Measurements from ENCODE around the gene AURKB. TPM values are rescaled to one million over a fixed set of nuclear protein-coding genes. Genes with fewer than 3 reads are reported as not detected.

Gene AURKB
- total RNA-seq, 6 donors from 2014 or later: 1.8 to 8.1 (median 5.3) TPM; not detected in 1

- peak overlapping the region; percentile 55 to 87 (median 86) for H3K27ac ChIP-seq
- DNase-seq (peak in 1 of 2 donors; percentile 87), ATAC-seq (ENCODE audit: low FRiP score in 2 of 2) (peak; percentile 57 to 63)
- H3K27me3 ChIP-seq: no peaks in the 10 kb centered on the region
- 19 to 21% methylated on average over 12 of the region's 12 CpGs for WGBS, 2 donors
- H3K36me3 ChIP-seq: no peaks in the 10 kb centered on the region
- peak in 2 of 4 donors; percentile 57 to 85 for TF ChIP-seq POLR2A (IDR thresholded peaks at IDR 0.05)
- TF ChIP-seq EP300 (IDR thresholded peaks at IDR 0.05): no peak
- TF ChIP-seq POLR2AphosphoS5 (IDR thresholded peaks at IDR 0.05): peak; percentile 73 to 74
- TF ChIP-seq, protein P1, sequence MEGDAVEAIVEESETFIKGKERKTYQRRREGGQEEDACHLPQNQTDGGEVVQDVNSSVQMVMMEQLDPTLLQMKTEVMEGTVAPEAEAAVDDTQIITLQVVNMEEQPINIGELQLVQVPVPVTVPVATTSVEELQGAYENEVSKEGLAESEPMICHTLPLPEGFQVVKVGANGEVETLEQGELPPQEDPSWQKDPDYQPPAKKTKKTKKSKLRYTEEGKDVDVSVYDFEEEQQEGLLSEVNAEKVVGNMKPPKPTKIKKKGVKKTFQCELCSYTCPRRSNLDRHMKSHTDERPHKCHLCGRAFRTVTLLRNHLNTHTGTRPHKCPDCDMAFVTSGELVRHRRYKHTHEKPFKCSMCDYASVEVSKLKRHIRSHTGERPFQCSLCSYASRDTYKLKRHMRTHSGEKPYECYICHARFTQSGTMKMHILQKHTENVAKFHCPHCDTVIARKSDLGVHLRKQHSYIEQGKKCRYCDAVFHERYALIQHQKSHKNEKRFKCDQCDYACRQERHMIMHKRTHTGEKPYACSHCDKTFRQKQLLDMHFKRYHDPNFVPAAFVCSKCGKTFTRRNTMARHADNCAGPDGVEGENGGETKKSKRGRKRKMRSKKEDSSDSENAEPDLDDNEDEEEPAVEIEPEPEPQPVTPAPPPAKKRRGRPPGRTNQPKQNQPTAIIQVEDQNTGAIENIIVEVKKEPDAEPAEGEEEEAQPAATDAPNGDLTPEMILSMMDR (IDR thresholded peaks at IDR 0.05): no peak
- H3K9me3 ChIP-seq: no peaks in the 10 kb centered on the region
- H3K4me3 ChIP-seq: peak overlapping the region; percentile 13 to 46 (median 27)
- peaks cover 35 to 47% (median 41%) of the 10 kb centered on the region in 4 donors for H3K4me1 ChIP-seq
Measured at GRCh38 chr17:8192070-8192815, 18.1 kb downstream of the AURKB start.

DNA sequence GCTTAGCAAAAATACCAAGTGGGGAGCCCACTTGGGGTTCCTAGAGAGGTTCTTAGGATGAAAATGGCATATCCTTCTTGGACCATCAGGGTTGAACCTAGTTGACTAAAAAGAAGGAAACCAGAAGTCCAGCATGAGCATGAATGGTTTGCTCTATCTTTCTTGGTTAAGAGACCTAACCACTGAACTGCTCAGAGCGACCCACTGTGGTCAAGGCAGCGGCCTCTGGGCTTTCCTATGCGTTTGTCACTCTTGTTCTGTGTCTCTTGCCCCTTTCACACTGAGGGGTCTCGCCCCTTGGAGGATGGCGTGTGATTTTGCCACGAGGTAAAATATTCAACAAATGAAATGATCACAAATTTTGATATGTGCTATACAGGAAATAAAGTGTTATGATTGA is 19.9 kb downstream of the AURKB start:
- ATAC-seq (ENCODE audit: low FRiP score in 2 of 2) (no peak), DNase-seq (no peak)
- no peaks in the 10 kb centered on the region for H3K9me3 ChIP-seq
- H3K4me3 ChIP-seq: peak overlapping the region in 2 of 4 donors; percentile 65 to 80
- H3K27ac ChIP-seq: peak overlapping the region; percentile 97 to 99 (median 98)
- no peaks in the 10 kb centered on the region for H3K36me3 ChIP-seq
- TF ChIP-seq EP300 (IDR thresholded peaks at IDR 0.05) (no peak), POLR2A (IDR thresholded peaks at IDR 0.05) (no peak), POLR2AphosphoS5 (IDR thresholded peaks at IDR 0.05) (no peak)
- TF ChIP-seq, protein P1 (IDR thresholded peaks at IDR 0.05): no peak
- no peaks in the 10 kb centered on the region for H3K27me3 ChIP-seq
- WGBS, 2 donors: 24 to 38% methylated on average over 6 of the region's 6 CpGs
- peaks cover 35 to 58% (median 44%) of the 10 kb centered on the region in 4 donors for H3K4me1 ChIP-seq

GRCh38 chr17:8189711-8190477 is 20.5 kb downstream of the AURKB start, which contains the start of gene BORCS6:
TSS of gene BORCS6 (minus strand) at chr17:8190180. CDS start at chr17:8190140, 40 bp downstream.
- peak within 1 kb of the TSS; percentile 97 to 99 (median 98) for H3K27ac ChIP-seq
- H3K36me3 ChIP-seq: no peaks in the 10 kb centered on the region
- ATAC-seq (ENCODE audit: low FRiP score in 2 of 2): peak; percentile 85 to 92
- peaks cover 35 to 63% (median 44%) of the 10 kb centered on the region in 4 donors for H3K4me1 ChIP-seq
- TF ChIP-seq POLR2AphosphoS5 (IDR thresholded peaks at IDR 0.05) (peak; percentile 70 to 94), EP300 (IDR thresholded peaks at IDR 0.05) (no peak), POLR2A (IDR thresholded peaks at IDR 0.05) (peak in 3 of 4 donors; percentile 54 to 89 (median 87))
- TF ChIP-seq, protein P1 (IDR thresholded peaks at IDR 0.05): peak in 3 of 6 experiments; percentile 11 to 41 (median 31)
- DNase-seq: peak; percentile 94 to 99
- H3K27me3 ChIP-seq: no peaks in the 10 kb centered on the region
- H3K9me3 ChIP-seq: no peaks in the 10 kb centered on the region
- H3K4me3 ChIP-seq: peak within 1 kb of the TSS; percentile 65 to 80 (median 72)
- WGBS, 2 donors: 0 to 1% methylated on average over 13 to 57 of the region's 70 CpGs

- WGBS, 2 donors: 1 to 5% methylated on average over 37 to 39 of the region's 67 CpGs
- H3K36me3 ChIP-seq: no peaks in the 10 kb centered on the region
- TF ChIP-seq, protein P1 (IDR thresholded peaks at IDR 0.05): no peak
- no peak for TF ChIP-seq POLR2AphosphoS5 (IDR thresholded peaks at IDR 0.05)
- no peak for TF ChIP-seq EP300 (IDR thresholded peaks at IDR 0.05)
- no peak for TF ChIP-seq POLR2A (IDR thresholded peaks at IDR 0.05)
- peak overlapping the region; percentile 97 to 99 (median 98) for H3K27ac ChIP-seq
- DNase-seq (no peak), ATAC-seq (ENCODE audit: low FRiP score in 2 of 2) (no peak)
- no peaks in the 10 kb centered on the region for H3K27me3 ChIP-seq
- H3K4me1 ChIP-seq: peaks cover 35 to 63% (median 44%) of the 10 kb centered on the region in 4 donors
- H3K9me3 ChIP-seq: no peaks in the 10 kb centered on the region
- peak overlapping the region; percentile 65 to 80 (median 72) for H3K4me3 ChIP-seq
Measured at GRCh38 chr17:8189041-8189710, 21.2 kb downstream of the AURKB start.

Data from upper lobe of left lung (tissue), 6 donors.